HCT116 (cell line): ENCODE measurements around the gene CUBN. TPM values are rescaled to one million over a fixed set of nuclear protein-coding genes. Genes with fewer than 3 reads are reported as not detected.

ENCODE experiments used
- ATAC-seq: fragments of 200-7000 bp; cut with Tn5 transposase; 2 replicates; pipeline ENCODE4 v1.9.1; 2020; ENCODE audit warnings: mild to moderate bottlenecking, moderate library complexity
- BruUV-seq: library from RNA; stranded (reverse); fragments of 400-500 nt; replicated peaks from 2 replicates; lab custom pipeline; 2021; lab: Mats Ljungman, UMichigan
- CTCF ChIA-PET: fragments of 300-600 bp; sonication (Branson Sonifier 250); formaldehyde crosslinking; loops from one replicate; lab custom pipeline; 2021; ENCODE audit warnings: antibody characterized with exemption; lab: Charles Lee
- POLR2A ChIA-PET: fragments of 300-600, 350-600 bp; sonication (Branson Sonifier 250); formaldehyde crosslinking; loops from one replicate; lab custom pipeline; 2021; ENCODE audit warnings: antibody characterized with exemption; lab: Charles Lee
- RAD21 ChIA-PET, 2 experiments: fragments of 300-600 bp; sonication (Branson Sonifier 250); formaldehyde crosslinking; loops; one replicate each; lab custom pipeline; 2023; ENCODE audit warnings: low total read pairs in 2 of 2; ENCODE audit not compliant: uncharacterized antibody in 2 of 2, unreplicated experiment in 2 of 2, low non-redundant PET in 1 of 2; lab: Charles Lee
- DNase-seq: peaks from one replicate; pipeline ENCODE4 v3.0.0-alpha.2; 2010; ENCODE audit warnings: low read depth, low spot score
- H2AFZ ChIP-seq: fragments of 200-600 bp; shearing (Covaris generic), sonication (generic); 2 replicates; pipeline ENCODE4 v1.6.1; 2017; ENCODE audit warnings: low read depth, mixed run types, mixed read lengths, antibody characterized with exemption, low read length; ENCODE audit not compliant: poor library complexity, severe bottlenecking
- H3K27ac ChIP-seq: 2 replicates; pipeline ENCODE4 v1.5.1; 2012; ENCODE audit warnings: low read depth, low read length
- H3K27me3 ChIP-seq: fragments of 200-600 bp; sonication (generic); 2 replicates; pipeline ENCODE4 v1.6.1; 2016; ENCODE audit warnings: mixed run types, low read length, mixed read lengths; ENCODE audit not compliant: insufficient read depth
- H3K36me3 ChIP-seq, 2 experiments: fragments of 200-500 bp in 1 of 2; fragments of 200-600 bp in 1 of 2; sonication (Bioruptor generic) in 1 of 2; sonication (generic) in 1 of 2; 2 replicates each; pipeline versions ENCODE4 v1.5.1 to v1.6.1; 2014 to 2016; ENCODE audit warnings: low read length in 2 of 2, inconsistent platforms in 1 of 2, mixed read lengths in 1 of 2, mixed run types in 1 of 2; ENCODE audit not compliant: insufficient read depth in 2 of 2, control insufficient read depth in 1 of 2
- H3K4me1 ChIP-seq, 2 experiments: fragments of 200-600 bp in 1 of 2; sonication (generic) in 1 of 2; 2 replicates each; pipeline versions ENCODE4 v1.5.1 to v1.6.1; 2012 to 2017; ENCODE audit warnings: low read length in 2 of 2, inconsistent platforms in 1 of 2, mild to moderate bottlenecking in 1 of 2, mixed read lengths in 1 of 2, mixed run types in 1 of 2, moderate library complexity in 1 of 2; ENCODE audit not compliant: insufficient read depth in 2 of 2, control insufficient read depth in 1 of 2
- H3K4me2 ChIP-seq: fragments of 200-600 bp; sonication (generic); 2 replicates; pipeline ENCODE4 v1.6.1; 2017; ENCODE audit warnings: mixed run types, low read length, mixed read lengths
- H3K4me3 ChIP-seq, 2 experiments: fragments of 200-600 bp in 1 of 2; sonication (generic) in 1 of 2; replicated peaks in 1 of 2; 2 replicates each; pipeline ENCODE4 v1.5.1; 2011 to 2016; ENCODE audit warnings: low read length in 2 of 2, control low read depth in 1 of 2, low read depth in 1 of 2, mild to moderate bottlenecking in 1 of 2, mixed read lengths in 1 of 2, mixed run types in 1 of 2
- H3K79me2 ChIP-seq: fragments of 200-600 bp; sonication (generic); 2 replicates; pipeline ENCODE4 v1.6.1; 2017; ENCODE audit warnings: mild to moderate bottlenecking, mixed run types, low read length, moderate library complexity, mixed read lengths; ENCODE audit not compliant: insufficient read depth
- H3K9ac ChIP-seq: fragments of 200-600 bp; sonication (generic); 2 replicates; pipeline ENCODE4 v1.6.1; 2016; ENCODE audit warnings: low read length, mixed read lengths
- H3K9me2 ChIP-seq: fragments of 200-600 bp; sonication (generic), shearing (Covaris generic); 2 replicates; pipeline ENCODE4 v1.6.1; 2017; ENCODE audit warnings: mixed run types, mild to moderate bottlenecking, moderate library complexity; ENCODE audit not compliant: insufficient read depth
- H3K9me3 ChIP-seq, 2 experiments: fragments of 200-500 bp in 1 of 2; fragments of 200-600 bp in 1 of 2; sonication (Bioruptor generic) in 1 of 2; sonication (generic) in 1 of 2; 2 replicates each; pipeline ENCODE4 v1.6.1; 2014 to 2017; ENCODE audit warnings: low read length in 2 of 2, mixed read lengths in 2 of 2, inconsistent platforms in 1 of 2, low read depth in 1 of 2, mild to moderate bottlenecking in 1 of 2, mixed run types in 1 of 2, moderate library complexity in 1 of 2; ENCODE audit not compliant: control insufficient read depth in 1 of 2, insufficient read depth in 1 of 2
- H4K20me1 ChIP-seq: fragments of 200-600 bp; sonication (generic), shearing (Covaris generic); 2 replicates; pipeline ENCODE4 v1.6.1; 2017; ENCODE audit warnings: mixed run types, mild to moderate bottlenecking, moderate library complexity; ENCODE audit not compliant: insufficient read depth
- CBX3 ChIP-seq: IDR thresholded peaks from 2 replicates; pipeline ENCODE4 v1.6.1; 2012; ENCODE audit warnings: low read depth
- CEBPB ChIP-seq: IDR thresholded peaks from 2 replicates; pipeline ENCODE4 v1.6.1; 2012; ENCODE audit warnings: low read depth
- EGR1 ChIP-seq: IDR thresholded peaks from 2 replicates; pipeline ENCODE4 v1.6.1; 2012; ENCODE audit warnings: low read depth
- EZH2 ChIP-seq: fragments of 200-600 bp; sonication (generic); IDR thresholded peaks from 2 replicates; pipeline ENCODE4 v1.6.1; 2017; ENCODE audit warnings: antibody characterized with exemption, mixed run types
- EZH2phosphoT487 ChIP-seq: fragments of 200-600 bp; IDR thresholded peaks from 2 replicates; pipeline ENCODE4 v1.6.1; 2018; ENCODE audit warnings: antibody characterized with exemption, borderline replicate concordance
- FOSL1 ChIP-seq: IDR thresholded peaks from 2 replicates; pipeline ENCODE4 v1.6.1; 2012; ENCODE audit warnings: low read depth
- POLR2A ChIP-seq: IDR thresholded peaks from 2 replicates; pipeline ENCODE4 v1.7.0; 2011; ENCODE audit warnings: borderline replicate concordance; ENCODE audit not compliant: insufficient read depth, insufficient read length; ENCODE audit errors: extremely low read depth
- POLR2AphosphoS5 ChIP-seq: IDR thresholded peaks from 2 replicates; pipeline ENCODE4 v1.6.1; 2011; ENCODE audit warnings: mild to moderate bottlenecking, low read depth, low read length, moderate library complexity
- RAD21 ChIP-seq: IDR thresholded peaks from 2 replicates; pipeline ENCODE4 v1.6.1; 2012; ENCODE audit warnings: low read depth, mild to moderate bottlenecking
- SIN3A ChIP-seq: IDR thresholded peaks from 2 replicates; pipeline ENCODE4 v1.6.1; 2012; ENCODE audit warnings: low read depth
- SP1 ChIP-seq: IDR thresholded peaks from 2 replicates; pipeline ENCODE4 v1.6.1; 2012; ENCODE audit warnings: low read depth
- SRF ChIP-seq: IDR thresholded peaks from 2 replicates; pipeline ENCODE4 v1.6.1; 2012; ENCODE audit warnings: low read depth
- TCF7L2 ChIP-seq: IDR thresholded peaks from 2 replicates; pipeline ENCODE4 v1.7.0; 2011; ENCODE audit warnings: borderline replicate concordance, inconsistent platforms; ENCODE audit not compliant: insufficient read depth, insufficient read length; ENCODE audit errors: extremely low read depth
- YY1 ChIP-seq: IDR thresholded peaks from 2 replicates; pipeline ENCODE4 v1.6.1; 2011; ENCODE audit warnings: low read length, low read depth, moderate library complexity, mild to moderate bottlenecking; ENCODE audit not compliant: insufficient replicate concordance; ENCODE audit errors: extremely low read depth
- ZNF274 ChIP-seq: fragments of 200-500 bp; sonication (Bioruptor generic); IDR thresholded peaks from 2 replicates; pipeline ENCODE4 v1.6.1; 2014; ENCODE audit warnings: mild to moderate bottlenecking, low read depth, low read length, inconsistent platforms
- intact Hi-C: fragments of 100-400 bp; cut with micrococcal nuclease; formaldehyde crosslinking; loops from 2 replicates; pipeline ENCODE4 v1.10.0; 2022
- total RNA-seq: library from RNA; stranded (reverse); gene quantifications from one replicate; pipeline ENCODE4 v1.2.1, GENCODE V29; 2021; ENCODE audit not compliant: unreplicated experiment
- TF ChIP-seq, protein P1 (sequence below): IDR thresholded peaks from 2 replicates; pipeline ENCODE4 v1.6.1; 2012
- TF ChIP-seq, protein P2 (sequence below): IDR thresholded peaks from 2 replicates; pipeline ENCODE4 v1.6.1; 2012; ENCODE audit warnings: low read depth
- TF ChIP-seq, protein P3 (sequence below): IDR thresholded peaks from 2 replicates; pipeline ENCODE4 v1.6.1; 2011; ENCODE audit warnings: mild to moderate bottlenecking, low read length, moderate library complexity; ENCODE audit not compliant: insufficient replicate concordance; ENCODE audit errors: extremely low read depth
- TF ChIP-seq, protein P4 (sequence below), 3 experiments: fragments of 200-600 bp in 1 of 3; sonication (generic) in 1 of 3; IDR thresholded peaks in 2 of 3; conservative IDR thresholded peaks in 1 of 3; 2 replicates each; pipeline ENCODE4 v1.5.1; 2012 to 2017; ENCODE audit warnings: low read depth in 2 of 3, low read length in 2 of 3, antibody characterized with exemption in 1 of 3, borderline replicate concordance in 1 of 3, control low read depth in 1 of 3, mild to moderate bottlenecking in 1 of 3, mixed read lengths in 1 of 3, mixed run types in 1 of 3, moderate library complexity in 1 of 3; ENCODE audit not compliant: insufficient read depth in 1 of 3

CUBN gene
- total RNA-seq, 1 experiment from 2014 or later = 1.2 TPM

DNA sequence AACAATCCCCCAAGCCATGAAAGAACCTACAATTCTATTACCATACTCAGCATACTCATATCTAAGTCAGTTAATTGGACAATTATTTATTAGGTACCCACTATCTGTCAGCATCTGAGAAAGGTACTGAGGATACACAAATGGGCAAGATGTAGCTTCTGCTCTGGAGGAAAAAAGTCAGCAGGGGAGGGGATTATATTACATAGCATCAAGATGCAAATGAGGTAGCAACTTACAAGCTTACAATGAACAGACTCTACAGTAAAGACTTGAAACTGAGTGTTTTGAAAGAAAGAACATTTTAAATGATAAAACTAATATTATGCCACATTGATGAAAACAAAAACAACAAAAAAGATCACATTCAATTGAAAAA is 10.8 kb upstream of the CUBN start:
- no peaks in the 10 kb centered on the region for H3K9me3 ChIP-seq
- H2AFZ ChIP-seq = no peak overlapping the region
- intact Hi-C loops = no loop called here
- BruUV-seq = no TSS peak
- H4K20me1 ChIP-seq = no peaks in the 10 kb centered on the region
- H3K79me2 ChIP-seq = no peaks in the 10 kb centered on the region
- no peaks in the 10 kb centered on the region for H3K9me2 ChIP-seq
- TF ChIP-seq FOSL1 (no peak), ZNF274 (no peak), EZH2phosphoT487 (no peak), EGR1 (no peak), SRF (no peak), TCF7L2 (no peak), CEBPB (no peak), SIN3A (no peak), SP1 (no peak), POLR2A (no peak), RAD21 (no peak), YY1 (no peak), POLR2AphosphoS5 (no peak), EZH2 (no peak), CBX3 (no peak)
- TF ChIP-seq, protein P1, sequence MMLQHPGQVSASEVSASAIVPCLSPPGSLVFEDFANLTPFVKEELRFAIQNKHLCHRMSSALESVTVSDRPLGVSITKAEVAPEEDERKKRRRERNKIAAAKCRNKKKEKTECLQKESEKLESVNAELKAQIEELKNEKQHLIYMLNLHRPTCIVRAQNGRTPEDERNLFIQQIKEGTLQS = no peak
- TF ChIP-seq, protein P2, sequence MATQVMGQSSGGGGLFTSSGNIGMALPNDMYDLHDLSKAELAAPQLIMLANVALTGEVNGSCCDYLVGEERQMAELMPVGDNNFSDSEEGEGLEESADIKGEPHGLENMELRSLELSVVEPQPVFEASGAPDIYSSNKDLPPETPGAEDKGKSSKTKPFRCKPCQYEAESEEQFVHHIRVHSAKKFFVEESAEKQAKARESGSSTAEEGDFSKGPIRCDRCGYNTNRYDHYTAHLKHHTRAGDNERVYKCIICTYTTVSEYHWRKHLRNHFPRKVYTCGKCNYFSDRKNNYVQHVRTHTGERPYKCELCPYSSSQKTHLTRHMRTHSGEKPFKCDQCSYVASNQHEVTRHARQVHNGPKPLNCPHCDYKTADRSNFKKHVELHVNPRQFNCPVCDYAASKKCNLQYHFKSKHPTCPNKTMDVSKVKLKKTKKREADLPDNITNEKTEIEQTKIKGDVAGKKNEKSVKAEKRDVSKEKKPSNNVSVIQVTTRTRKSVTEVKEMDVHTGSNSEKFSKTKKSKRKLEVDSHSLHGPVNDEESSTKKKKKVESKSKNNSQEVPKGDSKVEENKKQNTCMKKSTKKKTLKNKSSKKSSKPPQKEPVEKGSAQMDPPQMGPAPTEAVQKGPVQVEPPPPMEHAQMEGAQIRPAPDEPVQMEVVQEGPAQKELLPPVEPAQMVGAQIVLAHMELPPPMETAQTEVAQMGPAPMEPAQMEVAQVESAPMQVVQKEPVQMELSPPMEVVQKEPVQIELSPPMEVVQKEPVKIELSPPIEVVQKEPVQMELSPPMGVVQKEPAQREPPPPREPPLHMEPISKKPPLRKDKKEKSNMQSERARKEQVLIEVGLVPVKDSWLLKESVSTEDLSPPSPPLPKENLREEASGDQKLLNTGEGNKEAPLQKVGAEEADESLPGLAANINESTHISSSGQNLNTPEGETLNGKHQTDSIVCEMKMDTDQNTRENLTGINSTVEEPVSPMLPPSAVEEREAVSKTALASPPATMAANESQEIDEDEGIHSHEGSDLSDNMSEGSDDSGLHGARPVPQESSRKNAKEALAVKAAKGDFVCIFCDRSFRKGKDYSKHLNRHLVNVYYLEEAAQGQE = no peak
- TF ChIP-seq, protein P3, sequence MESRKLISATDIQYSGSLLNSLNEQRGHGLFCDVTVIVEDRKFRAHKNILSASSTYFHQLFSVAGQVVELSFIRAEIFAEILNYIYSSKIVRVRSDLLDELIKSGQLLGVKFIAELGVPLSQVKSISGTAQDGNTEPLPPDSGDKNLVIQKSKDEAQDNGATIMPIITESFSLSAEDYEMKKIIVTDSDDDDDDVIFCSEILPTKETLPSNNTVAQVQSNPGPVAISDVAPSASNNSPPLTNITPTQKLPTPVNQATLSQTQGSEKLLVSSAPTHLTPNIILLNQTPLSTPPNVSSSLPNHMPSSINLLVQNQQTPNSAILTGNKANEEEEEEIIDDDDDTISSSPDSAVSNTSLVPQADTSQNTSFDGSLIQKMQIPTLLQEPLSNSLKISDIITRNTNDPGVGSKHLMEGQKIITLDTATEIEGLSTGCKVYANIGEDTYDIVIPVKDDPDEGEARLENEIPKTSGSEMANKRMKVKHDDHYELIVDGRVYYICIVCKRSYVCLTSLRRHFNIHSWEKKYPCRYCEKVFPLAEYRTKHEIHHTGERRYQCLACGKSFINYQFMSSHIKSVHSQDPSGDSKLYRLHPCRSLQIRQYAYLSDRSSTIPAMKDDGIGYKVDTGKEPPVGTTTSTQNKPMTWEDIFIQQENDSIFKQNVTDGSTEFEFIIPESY = no peak
- TF ChIP-seq, protein P4, sequence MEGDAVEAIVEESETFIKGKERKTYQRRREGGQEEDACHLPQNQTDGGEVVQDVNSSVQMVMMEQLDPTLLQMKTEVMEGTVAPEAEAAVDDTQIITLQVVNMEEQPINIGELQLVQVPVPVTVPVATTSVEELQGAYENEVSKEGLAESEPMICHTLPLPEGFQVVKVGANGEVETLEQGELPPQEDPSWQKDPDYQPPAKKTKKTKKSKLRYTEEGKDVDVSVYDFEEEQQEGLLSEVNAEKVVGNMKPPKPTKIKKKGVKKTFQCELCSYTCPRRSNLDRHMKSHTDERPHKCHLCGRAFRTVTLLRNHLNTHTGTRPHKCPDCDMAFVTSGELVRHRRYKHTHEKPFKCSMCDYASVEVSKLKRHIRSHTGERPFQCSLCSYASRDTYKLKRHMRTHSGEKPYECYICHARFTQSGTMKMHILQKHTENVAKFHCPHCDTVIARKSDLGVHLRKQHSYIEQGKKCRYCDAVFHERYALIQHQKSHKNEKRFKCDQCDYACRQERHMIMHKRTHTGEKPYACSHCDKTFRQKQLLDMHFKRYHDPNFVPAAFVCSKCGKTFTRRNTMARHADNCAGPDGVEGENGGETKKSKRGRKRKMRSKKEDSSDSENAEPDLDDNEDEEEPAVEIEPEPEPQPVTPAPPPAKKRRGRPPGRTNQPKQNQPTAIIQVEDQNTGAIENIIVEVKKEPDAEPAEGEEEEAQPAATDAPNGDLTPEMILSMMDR (IDR thresholded peaks at IDR 0.05 in 2 of 3, conservative IDR thresholded peaks at IDR 0.05 in 1 of 3; ENCODE audit: borderline replicate concordance in 1 of 3, insufficient read depth in 1 of 3, low read depth in 2 of 3, low read length in 2 of 3) = no peak
- ChIA-PET RAD21 (no interaction called here), CTCF (no interaction called here), POLR2A (no interaction called here)
- H3K4me1 ChIP-seq = no peaks in the 10 kb centered on the region
- no peak overlapping the region for H3K9ac ChIP-seq
- ATAC-seq = no peak
- no peak overlapping the region for H3K4me2 ChIP-seq
- H3K4me3 ChIP-seq = no peak overlapping the region
- no peak for DNase-seq
- H3K36me3 ChIP-seq = no peaks in the 10 kb centered on the region
- H3K27ac ChIP-seq = no peak overlapping the region
- H3K27me3 ChIP-seq = no peaks in the 10 kb centered on the region
